Activated CD4-positive, CD25-positive, alpha-beta regulatory T cell treated with anti-CD3 and anti-CD28 coated beads, Interleukin-2, amount 50 U/mL, for 24 hours (primary cell): ENCODE measurements around the gene VDAC2.
"Not testable (repeated sequence)": the region's sequence is repeated elsewhere in the genome, so short reads cannot be mapped to it uniquely, and the experiment has no call there.

Source experiments
- ATAC-seq, 2 donors: fragments of 150-1000 bp; cut with Tn5 transposase; one replicate each; pipeline ENCODE4 v1.10.0; 2021; ENCODE audit warnings: mild to moderate bottlenecking in 1 of 2, moderate library complexity in 1 of 2

VDAC2 gene

GRCh38 chr10:75210282-75211006 lies at the start of gene VDAC2:
Gene VDAC2 (plus strand): TSS chr10:75210796. CDS start chr10:75211159, 363 bp downstream.
- ATAC-seq: peak; percentile 83 to 84

- ATAC-seq: peak; percentile 56 to 64
These were observed 44.6 kb upstream of the VDAC2 start for GRCh38 chr10:75165684-75166622.

GRCh38 chr10:75166623-75166972 lies 44.0 kb upstream of the VDAC2 start:
- ATAC-seq: no peak

GRCh38 chr10:75168275-75168674 lies 42.3 kb upstream of the VDAC2 start:
- no peak for ATAC-seq

- no peak for ATAC-seq
These were observed 40.4 kb upstream of the VDAC2 start for GRCh38 chr10:75170215-75170614.

- ATAC-seq: no peak
These were observed 35.5 kb upstream of the VDAC2 start for GRCh38 chr10:75175046-75175445.

GRCh38 chr10:75176046-75176445 lies 34.5 kb upstream of the VDAC2 start:
- ATAC-seq: no peak

GRCh38 chr10:75176736-75177135 lies 33.9 kb upstream of the VDAC2 start:
- no peak for ATAC-seq

GRCh38 chr10:75179657-75180177 lies 30.9 kb upstream of the VDAC2 start:
- ATAC-seq: no peak

GRCh38 chr10:75180592-75180991 lies 30.0 kb upstream of the VDAC2 start:
- no peak for ATAC-seq

- ATAC-seq: peak; percentile 25 to 27
These were observed 29.5 kb upstream of the VDAC2 start for GRCh38 chr10:75181073-75181472.

GRCh38 chr10:75186310-75186709 lies 24.3 kb upstream of the VDAC2 start:
- ATAC-seq: no peak

GRCh38 chr10:75187961-75188426 lies 22.6 kb upstream of the VDAC2 start:
- ATAC-seq: peak; percentile 83 to 91

- not testable (repeated sequence) for ATAC-seq
These were observed 22.1 kb upstream of the VDAC2 start for GRCh38 chr10:75188522-75188921.

GRCh38 chr10:75189266-75190096 lies 21.1 kb upstream of the VDAC2 start:
- no peak for ATAC-seq

- no peak for ATAC-seq
These were observed 18.6 kb upstream of the VDAC2 start for GRCh38 chr10:75191821-75192568.

GRCh38 chr10:75194625-75195024 lies 16.0 kb upstream of the VDAC2 start:
- ATAC-seq: not testable (repeated sequence)

GRCh38 chr10:75195035-75195763 lies 15.4 kb upstream of the VDAC2 start:
- ATAC-seq: no peak

- ATAC-seq: no peak
These were observed 13.5 kb upstream of the VDAC2 start for GRCh38 chr10:75197066-75197465.

- no peak for ATAC-seq
These were observed 12.7 kb upstream of the VDAC2 start for GRCh38 chr10:75197906-75198305.

- ATAC-seq: not testable (repeated sequence)
These were observed 10.6 kb upstream of the VDAC2 start for GRCh38 chr10:75199949-75200348.
